K562 (cell line): ENCODE measurements around the gene SKAP2. TPM values are rescaled to one million over a fixed set of nuclear protein-coding genes. Genes with fewer than 3 reads are reported as not detected.

ENCODE experiments used
- ATAC-seq: fragments of 200-7000 bp; cut with Tn5 transposase; 3 replicates; pipeline ENCODE4 v1.9.1; 2020; ENCODE audit warnings: moderate library complexity
- BruUV-seq: library from RNA; stranded (reverse); fragments of 400-500 nt; replicated peaks from 2 replicates; lab custom pipeline; 2021; lab: Mats Ljungman, UMichigan
- CTCF ChIA-PET: fragments of 300-600 bp; formaldehyde crosslinking; extraction: SDS; loops from one replicate; lab custom pipeline; 2021; ENCODE audit warnings: low intra/inter-chr PET ratio; lab: Yijun Ruan, JAX
- POLR2A ChIA-PET: fragments of 300-600, 350-650 bp; sonication (Branson Sonifier 250); formaldehyde crosslinking; extraction: SDS; loops from one replicate; lab custom pipeline; 2021; ENCODE audit warnings: antibody characterized with exemption, inconsistent platforms; lab: Yijun Ruan, JAX
- DNase-seq, 4 experiments: peaks; one replicate each; pipeline versions ENCODE4 v3.0.0 to v3.0.0-alpha.2; 2011 to 2018; ENCODE audit warnings: low spot score in 3 of 4, mixed read lengths in 3 of 4; ENCODE audit errors: extremely low read depth in 1 of 4
- FAIRE-seq: peaks from 2 replicates; lab custom pipeline; 2011; peaks lifted over from hg19 to GRCh38; lab: Jason Lieb, UNC
- H2AFZ ChIP-seq: 2 replicates; pipeline ENCODE4 v1.6.0; 2011; ENCODE audit warnings: low read depth, low read length, control low read depth, inconsistent platforms
- H3K27ac ChIP-seq: fragments of 200-600 bp; 3 replicates; pipeline ENCODE4 v1.8.0; 2011; ENCODE audit warnings: low read depth, mild to moderate bottlenecking, control low read depth, inconsistent platforms, low read length, moderate library complexity, mixed read lengths; ENCODE audit errors: extremely low read depth
- H3K27me3 ChIP-seq, 2 experiments: fragments of 300-600 bp in 1 of 2; 2 replicates in 1 of 2; 3 replicates in 1 of 2; pipeline versions ENCODE4 v1.6.0 to v1.8.0; 2011; ENCODE audit warnings: inconsistent platforms in 2 of 2, low read length in 2 of 2, mild to moderate bottlenecking in 1 of 2, mixed read lengths in 1 of 2, moderate library complexity in 1 of 2; ENCODE audit not compliant: control insufficient read depth in 2 of 2, insufficient read depth in 2 of 2
- H3K36me3 ChIP-seq: fragments of 300-600 bp; 3 replicates; pipeline ENCODE4 v1.8.0; 2011; ENCODE audit warnings: mild to moderate bottlenecking, low read length, inconsistent platforms; ENCODE audit not compliant: control insufficient read depth, insufficient read depth
- H3K4me1 ChIP-seq, 2 experiments: fragments of 200-600 bp in 1 of 2; replicated peaks in 1 of 2; 2 replicates in 1 of 2; 3 replicates in 1 of 2; pipeline versions ENCODE4 v1.5.1 to v1.8.0; 2011; ENCODE audit warnings: inconsistent platforms in 2 of 2, low read length in 2 of 2, mild to moderate bottlenecking in 1 of 2, mixed read lengths in 1 of 2, moderate library complexity in 1 of 2; ENCODE audit not compliant: control insufficient read depth in 2 of 2, insufficient read depth in 2 of 2
- H3K4me2 ChIP-seq: 2 replicates; pipeline ENCODE4 v1.6.1; 2011; ENCODE audit warnings: low read length, control low read depth, inconsistent platforms, mixed read lengths; ENCODE audit not compliant: insufficient read depth
- H3K4me3 ChIP-seq: fragments of 200-600 bp; sonication (generic), shearing (Covaris generic); 2 replicates; pipeline ENCODE4 v1.5.1; 2016; ENCODE audit warnings: control low read depth, inconsistent platforms
- H3K79me2 ChIP-seq: fragments of 200-600 bp; 3 replicates; pipeline ENCODE4 v1.8.0; 2011; ENCODE audit warnings: low read length, inconsistent platforms; ENCODE audit not compliant: control insufficient read depth, insufficient read depth
- H3K9ac ChIP-seq, 2 experiments: 2 replicates each; pipeline versions ENCODE4 v1.6.0 to v1.6.1; 2011; ENCODE audit warnings: low read depth in 2 of 2, low read length in 2 of 2, control low read depth in 1 of 2, inconsistent platforms in 1 of 2, mild to moderate bottlenecking in 1 of 2, mixed read lengths in 1 of 2; ENCODE audit not compliant: insufficient read depth in 1 of 2
- H3K9me1 ChIP-seq: one replicate; pipeline ENCODE4 v1.6.0; 2011; ENCODE audit warnings: inconsistent platforms, mild to moderate bottlenecking, low read length, moderate library complexity; ENCODE audit not compliant: control insufficient read depth, insufficient read depth
- H3K9me3 ChIP-seq: replicated peaks from 2 replicates; pipeline ENCODE4 v1.5.1; 2011; ENCODE audit warnings: low read depth, low read length, inconsistent platforms; ENCODE audit not compliant: control insufficient read depth, insufficient read depth
- H4K20me1 ChIP-seq: replicated peaks from 2 replicates; pipeline ENCODE4 v1.6.1; 2011; ENCODE audit warnings: low read length, inconsistent platforms, mixed read lengths; ENCODE audit not compliant: control insufficient read depth, insufficient read depth
- BRCA1 ChIP-seq, 2 experiments: fragments of 450-650 bp in 1 of 2; sonication (generic) in 1 of 2; formaldehyde crosslinking in 1 of 2; IDR thresholded peaks; 2 replicates each; pipeline versions ENCODE4 v1.5.0 to v1.6.1; 2017 to 2020; ENCODE audit warnings: mild to moderate bottlenecking in 1 of 2, missing genetic modification reagents in 1 of 2
- ETS2 ChIP-seq: IDR thresholded peaks from 2 replicates; pipeline ENCODE4 v1.6.1; 2016; ENCODE audit warnings: borderline replicate concordance, missing genetic modification characterization, mild to moderate bottlenecking, moderate library complexity, missing compliant biosample characterization; ENCODE audit not compliant: poor library complexity, severe bottlenecking
- FIP1L1 ChIP-seq: fragments of 200-400 bp; formaldehyde crosslinking; IDR thresholded peaks from 2 replicates; pipeline ENCODE4 v1.6.1; 2018; ENCODE audit warnings: mild to moderate bottlenecking, low read depth, low read length; ENCODE audit not compliant: poor library complexity, severe bottlenecking
- FOXP1 ChIP-seq: sonication (generic); formaldehyde crosslinking; IDR thresholded peaks from 2 replicates; pipeline ENCODE4 v1.8.0; 2022; ENCODE audit warnings: mild to moderate bottlenecking, missing genetic modification reagents
- GTF2A2 ChIP-seq: IDR thresholded peaks from 2 replicates; pipeline ENCODE4 v1.6.1; 2016; ENCODE audit warnings: mild to moderate bottlenecking, missing genetic modification characterization, missing compliant biosample characterization
- GTF2E2 ChIP-seq: fragments of 200-800 bp; sonication (Bioruptor generic); IDR thresholded peaks from 2 replicates; pipeline ENCODE4 v1.6.1; 2016; ENCODE audit warnings: missing genetic modification characterization, missing compliant biosample characterization
- HSF4 ChIP-seq: fragments of 250-450 bp; sonication (Bioruptor Pico); IDR thresholded peaks from 2 replicates; pipeline ENCODE4 v2.1.2; 2022; ENCODE audit warnings: mild to moderate bottlenecking, moderate library complexity, borderline replicate concordance
- KDM4B ChIP-seq, 2 experiments: fragments of 450-650 bp in 1 of 2; sonication (generic) in 1 of 2; IDR thresholded peaks; 2 replicates each; pipeline ENCODE4 v1.6.1; 2016 to 2017; ENCODE audit warnings: borderline replicate concordance in 2 of 2, antibody characterized with exemption in 1 of 2, low read depth in 1 of 2, mild to moderate bottlenecking in 1 of 2
- NFYB ChIP-seq: IDR thresholded peaks from 2 replicates; pipeline ENCODE4 v1.6.1; 2011; ENCODE audit warnings: mild to moderate bottlenecking, moderate library complexity; ENCODE audit not compliant: insufficient read length; ENCODE audit errors: extremely low read depth
- RBM15 ChIP-seq: fragments of 200-400 bp; formaldehyde crosslinking; IDR thresholded peaks from 2 replicates; pipeline ENCODE4 v1.6.1; 2018; ENCODE audit warnings: mild to moderate bottlenecking, low read length, moderate library complexity; ENCODE audit not compliant: insufficient read depth
- ZNF444 ChIP-seq: fragments of 250-450 bp; sonication (Bioruptor Pico); IDR thresholded peaks from 2 replicates; pipeline ENCODE4 v1.4.0; 2020; ENCODE audit warnings: mild to moderate bottlenecking, moderate library complexity
- WGBS: fragments of 100-300 bp; shearing (Covaris generic); methylation state at CpG from one replicate; pipeline ENCODE4 v1.1.6; 2016; ENCODE audit warnings: low coverage, mixed read lengths; ENCODE audit not compliant: insufficient coverage; ENCODE audit errors: missing lambda C conversion rate; 5-methylcytosine and 5-hydroxymethylcytosine counted together
- in situ Hi-C: fragments of 300-500 bp; cut with MboI; formaldehyde crosslinking; loops from 4 replicates; pipeline ENCODE4 v1.15.0; 2018; ENCODE audit warnings: inconsistent platforms, mixed read lengths
- intact Hi-C: fragments of 100-400 bp; cut with micrococcal nuclease; formaldehyde crosslinking; loops from 2 replicates; pipeline ENCODE4 v1.14.2; 2022
- polyA plus RNA-seq, 8 experiments: library from polyadenylated mRNA; depleted of rRNA in 4 of 8; stranded (reverse) in 5 of 8; unstranded in 3 of 8; fragments of >200 nt; fragmentation: Nextera tagmentation in 2 of 8; fragmentation: Illumina TruSeq in 1 of 8; extraction: Ambion mirVana in 2 of 8; extraction: Trizol in 1 of 8; gene quantifications; 2 replicates each; pipeline versions ENCODE4 v1.2.1 to v1.2.3, GENCODE V29; 2011 to 2014; ENCODE audit warnings: inconsistent platforms in 1 of 8, missing spikeins in 1 of 8
- total RNA-seq, 7 experiments: library from RNA; depleted of rRNA in 6 of 7; stranded (reverse); fragments of >200 nt in 6 of 7; fragmentation: Illumina TruSeq in 2 of 7; extraction: Trizol in 2 of 7; gene quantifications; 2 replicates each; pipeline versions ENCODE4 v1.2.1 to v1.2.3, GENCODE V29; 2011 to 2021; ENCODE audit warnings: low replicate concordance in 1 of 7
- TF ChIP-seq, protein P1 (sequence below), 2 experiments: fragments of 450-650 bp; IDR thresholded peaks; 2 replicates each; pipeline ENCODE4 v1.6.1; 2018; ENCODE audit warnings: mild to moderate bottlenecking in 2 of 2, low read depth in 1 of 2; ENCODE audit not compliant: partially characterized antibody in 2 of 2
- TF ChIP-seq, protein P2 (sequence below): fragments of 450-650 bp; IDR thresholded peaks from 2 replicates; pipeline ENCODE4 v1.7.1; 2018; ENCODE audit warnings: mild to moderate bottlenecking, low read depth; ENCODE audit not compliant: partially characterized antibody

Gene SKAP2
- total and polyA plus RNA-seq, 9 of the 15 experiments (the other 6 are each of a cell fraction or from before 2014, with no cell fraction given), result 4.2 to 11.7 (median 8.3) TPM

DNA sequence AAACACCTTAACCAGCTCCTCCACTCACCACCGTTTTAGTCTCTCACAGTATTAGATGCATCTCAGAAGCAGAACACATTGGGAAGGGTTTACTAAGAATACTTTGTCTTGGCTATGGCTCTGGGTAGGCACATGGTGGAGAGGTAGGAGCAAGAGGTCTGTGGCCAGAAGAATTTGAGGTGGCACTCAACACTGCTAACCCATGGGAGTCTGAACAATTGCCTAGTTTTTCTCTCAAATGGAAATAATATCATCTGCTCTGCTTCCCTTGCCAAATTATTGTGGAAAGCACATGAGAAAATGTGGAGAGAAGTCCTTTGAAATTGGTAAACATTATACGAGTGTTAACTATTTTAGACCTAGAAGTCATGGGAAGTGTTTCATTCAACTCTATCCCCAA is 214.3 kb downstream of the SKAP2 start (continued):
- TF ChIP-seq, protein P1, sequence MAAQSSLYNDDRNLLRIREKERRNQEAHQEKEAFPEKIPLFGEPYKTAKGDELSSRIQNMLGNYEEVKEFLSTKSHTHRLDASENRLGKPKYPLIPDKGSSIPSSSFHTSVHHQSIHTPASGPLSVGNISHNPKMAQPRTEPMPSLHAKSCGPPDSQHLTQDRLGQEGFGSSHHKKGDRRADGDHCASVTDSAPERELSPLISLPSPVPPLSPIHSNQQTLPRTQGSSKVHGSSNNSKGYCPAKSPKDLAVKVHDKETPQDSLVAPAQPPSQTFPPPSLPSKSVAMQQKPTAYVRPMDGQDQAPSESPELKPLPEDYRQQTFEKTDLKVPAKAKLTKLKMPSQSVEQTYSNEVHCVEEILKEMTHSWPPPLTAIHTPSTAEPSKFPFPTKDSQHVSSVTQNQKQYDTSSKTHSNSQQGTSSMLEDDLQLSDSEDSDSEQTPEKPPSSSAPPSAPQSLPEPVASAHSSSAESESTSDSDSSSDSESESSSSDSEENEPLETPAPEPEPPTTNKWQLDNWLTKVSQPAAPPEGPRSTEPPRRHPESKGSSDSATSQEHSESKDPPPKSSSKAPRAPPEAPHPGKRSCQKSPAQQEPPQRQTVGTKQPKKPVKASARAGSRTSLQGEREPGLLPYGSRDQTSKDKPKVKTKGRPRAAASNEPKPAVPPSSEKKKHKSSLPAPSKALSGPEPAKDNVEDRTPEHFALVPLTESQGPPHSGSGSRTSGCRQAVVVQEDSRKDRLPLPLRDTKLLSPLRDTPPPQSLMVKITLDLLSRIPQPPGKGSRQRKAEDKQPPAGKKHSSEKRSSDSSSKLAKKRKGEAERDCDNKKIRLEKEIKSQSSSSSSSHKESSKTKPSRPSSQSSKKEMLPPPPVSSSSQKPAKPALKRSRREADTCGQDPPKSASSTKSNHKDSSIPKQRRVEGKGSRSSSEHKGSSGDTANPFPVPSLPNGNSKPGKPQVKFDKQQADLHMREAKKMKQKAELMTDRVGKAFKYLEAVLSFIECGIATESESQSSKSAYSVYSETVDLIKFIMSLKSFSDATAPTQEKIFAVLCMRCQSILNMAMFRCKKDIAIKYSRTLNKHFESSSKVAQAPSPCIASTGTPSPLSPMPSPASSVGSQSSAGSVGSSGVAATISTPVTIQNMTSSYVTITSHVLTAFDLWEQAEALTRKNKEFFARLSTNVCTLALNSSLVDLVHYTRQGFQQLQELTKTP (IDR thresholded peaks at IDR 0.05; ENCODE audit: low read depth in 1 of 2, partially characterized antibody in 2 of 2), result no peak
- no peak for TF ChIP-seq GTF2A2 (tag)

DNA sequence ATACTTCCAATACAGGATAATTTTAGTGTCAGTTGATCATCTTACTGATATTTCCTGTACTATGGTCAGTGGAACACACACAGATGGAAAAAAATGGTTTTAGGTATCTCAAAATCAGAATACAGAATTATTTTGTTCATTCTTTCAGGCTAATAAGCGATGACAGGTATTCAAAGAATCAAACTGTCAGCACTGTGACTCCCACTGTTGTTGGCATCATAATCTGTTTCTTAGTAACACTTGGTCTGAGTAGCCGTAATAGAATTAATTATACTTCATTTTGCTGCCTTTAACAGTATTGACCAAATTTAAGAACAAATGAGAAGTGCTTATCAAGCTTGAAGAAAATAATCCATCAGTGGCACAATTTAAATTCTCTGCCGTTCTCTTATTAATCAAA is 215.0 kb downstream of the SKAP2 start:
- Histone ChIP-seq H3K9ac (no peak overlapping the region), H3K27me3 (peaks cover 14 to 20% of the 10 kb centered on the region in 2 experiments), H2AFZ (no peak overlapping the region), H3K4me1 (no peaks in the 10 kb centered on the region), H3K27ac (no peak overlapping the region), H3K4me2 (no peak overlapping the region), H3K9me3 (no peaks in the 10 kb centered on the region; the same call in 1 of the 2 replicates), H3K4me3 (no peak overlapping the region), H3K79me2 (no peaks in the 10 kb centered on the region), H4K20me1 (no peaks in the 10 kb centered on the region), H3K36me3 (no peaks in the 10 kb centered on the region), H3K9me1 (no peaks in the 10 kb centered on the region)
- DNase-seq (no peak), FAIRE-seq (no peak), ATAC-seq (no peak)
- ChIA-PET CTCF (no interaction called here), POLR2A (interaction anchor here (0.6 kb wide), 1 partner anchor 8 kb away, joined by 3 read pairs; no protein-coding TSS in a partner anchor)
- 0% methylated on average over 3 of the region's 3 CpGs for WGBS
- in situ Hi-C loops (no loop called here), intact Hi-C loops (no loop called here)
- TF ChIP-seq KDM4B (IDR thresholded peaks at IDR 0.05; ENCODE audit: borderline replicate concordance in 2 of 2, low read depth in 1 of 2) (no peak), NFYB (no peak), ETS2 (tag) (no peak), HSF4 (CRISPR knock-in tag) (no peak), FIP1L1 (no peak), BRCA1 (IDR thresholded peaks at IDR 0.05) (no peak), BRCA1 (CRISPR knock-in tag; IDR thresholded peaks at IDR 0.05) (no peak), RBM15 (no peak), FOXP1 (CRISPR knock-in tag) (no peak), ZNF444 (CRISPR knock-in tag) (no peak), GTF2E2 (tag) (no peak)
- TF ChIP-seq, protein P2, sequence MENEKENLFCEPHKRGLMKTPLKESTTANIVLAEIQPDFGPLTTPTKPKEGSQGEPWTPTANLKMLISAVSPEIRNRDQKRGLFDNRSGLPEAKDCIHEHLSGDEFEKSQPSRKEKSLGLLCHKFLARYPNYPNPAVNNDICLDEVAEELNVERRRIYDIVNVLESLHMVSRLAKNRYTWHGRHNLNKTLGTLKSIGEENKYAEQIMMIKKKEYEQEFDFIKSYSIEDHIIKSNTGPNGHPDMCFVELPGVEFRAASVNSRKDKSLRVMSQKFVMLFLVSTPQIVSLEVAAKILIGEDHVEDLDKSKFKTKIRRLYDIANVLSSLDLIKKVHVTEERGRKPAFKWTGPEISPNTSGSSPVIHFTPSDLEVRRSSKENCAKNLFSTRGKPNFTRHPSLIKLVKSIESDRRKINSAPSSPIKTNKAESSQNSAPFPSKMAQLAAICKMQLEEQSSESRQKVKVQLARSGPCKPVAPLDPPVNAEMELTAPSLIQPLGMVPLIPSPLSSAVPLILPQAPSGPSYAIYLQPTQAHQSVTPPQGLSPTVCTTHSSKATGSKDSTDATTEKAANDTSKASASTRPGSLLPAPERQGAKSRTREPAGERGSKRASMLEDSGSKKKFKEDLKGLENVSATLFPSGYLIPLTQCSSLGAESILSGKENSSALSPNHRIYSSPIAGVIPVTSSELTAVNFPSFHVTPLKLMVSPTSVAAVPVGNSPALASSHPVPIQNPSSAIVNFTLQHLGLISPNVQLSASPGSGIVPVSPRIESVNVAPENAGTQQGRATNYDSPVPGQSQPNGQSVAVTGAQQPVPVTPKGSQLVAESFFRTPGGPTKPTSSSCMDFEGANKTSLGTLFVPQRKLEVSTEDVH, result no peak
- no TSS peak for BruUV-seq
